H54 (cell line): ENCODE data around the gene NPAS2.

Experiments used
- DNase-seq: peaks from one replicate; pipeline ENCODE4 v3.0.0; 2011; ENCODE audit warnings: low spot score, mixed read lengths; ENCODE audit not compliant: insufficient read length
- FAIRE-seq: peaks from 3 replicates; lab custom pipeline; 2011; peaks lifted over from hg19 to GRCh38; lab: Jason Lieb, UNC
- POLR2A ChIP-seq: IDR thresholded peaks from 2 replicates; pipeline ENCODE4 v1.6.1; 2011; ENCODE audit warnings: low read depth, mild to moderate bottlenecking, low read length

The NPAS2 gene

DNA sequence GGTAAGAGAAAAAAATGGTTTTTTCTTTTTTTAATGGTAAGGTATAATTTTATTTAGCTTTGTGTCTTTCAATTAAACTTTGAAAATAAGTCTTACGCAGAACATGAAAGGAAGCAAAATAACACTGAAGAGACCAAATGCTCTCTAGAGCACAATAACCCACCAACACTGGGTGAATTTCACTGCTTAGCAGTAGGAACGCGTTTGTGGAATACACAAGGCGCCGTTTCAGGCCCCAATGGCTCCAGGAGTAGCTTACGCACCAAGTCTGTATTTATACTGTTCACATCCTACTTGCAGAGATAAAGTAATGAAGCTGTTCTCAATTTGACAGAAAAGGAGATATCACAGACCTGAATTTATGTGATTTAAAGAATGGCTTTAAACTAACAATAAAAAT, 205.6 kb downstream of the NPAS2 start:
- DNase-seq = no peak
- TF ChIP-seq POLR2A = no peak
- FAIRE-seq = no peak

DNA sequence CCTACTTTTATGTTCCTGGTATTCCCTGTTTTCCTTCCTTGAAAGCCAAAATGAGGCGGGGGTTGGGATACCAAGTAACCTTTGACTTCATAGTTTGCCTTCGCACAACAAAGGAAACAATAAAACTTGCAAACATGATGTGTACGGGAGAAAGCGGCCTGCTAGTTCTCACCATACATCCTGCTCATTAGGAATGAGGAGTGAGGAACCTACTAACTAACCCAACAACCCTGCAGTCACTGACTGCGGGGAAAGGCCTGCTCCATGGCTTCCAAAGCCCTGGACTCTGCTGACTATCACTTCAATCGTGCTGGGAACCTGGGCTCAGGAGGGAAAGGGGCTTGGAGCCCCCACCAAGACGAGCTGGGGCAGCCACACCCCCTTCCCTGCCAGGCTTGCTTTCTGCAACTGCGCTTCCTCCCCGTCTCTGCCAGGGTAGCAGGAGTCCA, 206.3 kb downstream of the NPAS2 start:
- TF ChIP-seq POLR2A = no peak
- DNase-seq (no peak), FAIRE-seq (no peak)

DNA sequence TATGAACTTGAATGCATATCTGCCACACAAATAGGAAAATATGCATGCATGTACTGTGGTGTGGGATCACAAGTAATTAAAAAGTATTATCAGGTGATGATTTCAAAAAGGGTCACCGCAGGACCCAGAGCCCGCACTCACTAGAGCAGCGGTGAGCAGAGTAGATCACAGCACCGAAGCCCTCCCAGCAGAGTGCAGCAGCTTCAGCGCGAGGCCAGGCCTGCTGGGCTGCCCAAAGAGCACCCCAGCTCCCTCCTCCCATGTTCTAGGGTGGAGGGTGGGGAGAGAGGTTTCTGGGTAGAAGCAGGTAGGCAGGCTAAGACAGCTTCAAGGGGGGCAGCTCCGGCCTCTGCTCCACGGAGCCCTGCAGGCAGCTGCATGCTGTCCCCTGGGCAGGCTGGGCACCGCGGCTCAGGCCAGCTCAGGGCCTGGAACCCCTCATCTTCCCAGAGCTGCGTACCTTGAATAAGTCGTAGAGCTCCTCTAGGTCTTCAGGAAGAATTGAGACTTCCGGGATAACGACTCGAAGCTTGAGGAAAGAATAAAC, 207.1 kb downstream of the NPAS2 start:
- DNase-seq (no peak), FAIRE-seq (no peak)
- TF ChIP-seq POLR2A = no peak

DNA sequence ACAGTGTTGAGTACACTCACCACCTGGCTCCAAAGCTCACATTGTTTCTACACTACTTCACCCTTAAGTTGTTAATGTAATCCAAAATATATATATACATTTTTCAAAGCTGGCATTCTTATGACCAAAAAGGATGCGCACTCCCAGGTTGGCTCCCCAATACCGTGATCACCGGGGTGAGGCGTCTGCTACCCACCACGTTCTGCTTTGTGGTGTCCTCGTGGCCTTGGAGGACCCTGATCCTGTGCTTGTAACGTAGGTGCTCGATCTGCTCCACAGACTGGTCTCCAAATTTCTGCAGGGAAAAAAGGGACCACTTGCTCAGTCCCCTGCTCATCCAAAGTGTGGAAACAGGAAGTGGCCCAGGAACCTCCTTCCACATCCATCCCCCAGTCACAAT, 207.9 kb downstream of the NPAS2 start:
- no peak for DNase-seq
- no peak for FAIRE-seq
- no peak for TF ChIP-seq POLR2A

DNA sequence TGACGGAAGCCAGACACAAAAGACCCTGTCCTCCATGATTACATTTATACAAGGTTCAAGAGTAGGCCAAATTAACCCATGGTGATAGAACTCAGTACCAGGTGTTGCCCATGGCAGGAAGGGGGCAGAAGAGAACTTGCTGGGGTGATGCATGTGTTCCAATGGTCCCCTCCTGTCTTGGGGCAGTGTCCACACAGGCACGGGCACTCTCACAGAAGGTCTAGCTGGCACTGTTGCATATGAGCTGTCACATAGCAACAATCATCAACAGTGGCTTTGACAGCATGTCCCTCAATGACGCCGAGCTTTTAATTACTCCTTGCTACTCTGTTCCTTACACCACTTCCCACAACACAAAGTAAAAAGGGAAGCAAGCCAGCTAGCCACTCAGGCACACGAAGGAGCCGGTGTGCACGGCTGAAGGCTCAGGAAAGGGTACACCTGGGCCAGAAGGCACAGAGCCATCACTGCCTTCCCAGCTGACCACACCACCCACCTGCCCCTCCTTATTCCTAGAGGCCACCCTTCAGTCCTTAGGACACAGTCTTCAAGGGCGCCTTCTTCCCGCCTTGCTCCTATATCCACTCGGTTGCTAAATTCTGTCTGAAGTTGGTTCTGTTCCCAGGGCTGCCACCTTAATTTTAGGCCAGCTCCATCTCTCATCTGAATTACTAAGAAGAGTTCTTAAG, 211.1 kb downstream of the NPAS2 start:
- FAIRE-seq (no peak), DNase-seq (no peak)
- TF ChIP-seq POLR2A = no peak

DNA sequence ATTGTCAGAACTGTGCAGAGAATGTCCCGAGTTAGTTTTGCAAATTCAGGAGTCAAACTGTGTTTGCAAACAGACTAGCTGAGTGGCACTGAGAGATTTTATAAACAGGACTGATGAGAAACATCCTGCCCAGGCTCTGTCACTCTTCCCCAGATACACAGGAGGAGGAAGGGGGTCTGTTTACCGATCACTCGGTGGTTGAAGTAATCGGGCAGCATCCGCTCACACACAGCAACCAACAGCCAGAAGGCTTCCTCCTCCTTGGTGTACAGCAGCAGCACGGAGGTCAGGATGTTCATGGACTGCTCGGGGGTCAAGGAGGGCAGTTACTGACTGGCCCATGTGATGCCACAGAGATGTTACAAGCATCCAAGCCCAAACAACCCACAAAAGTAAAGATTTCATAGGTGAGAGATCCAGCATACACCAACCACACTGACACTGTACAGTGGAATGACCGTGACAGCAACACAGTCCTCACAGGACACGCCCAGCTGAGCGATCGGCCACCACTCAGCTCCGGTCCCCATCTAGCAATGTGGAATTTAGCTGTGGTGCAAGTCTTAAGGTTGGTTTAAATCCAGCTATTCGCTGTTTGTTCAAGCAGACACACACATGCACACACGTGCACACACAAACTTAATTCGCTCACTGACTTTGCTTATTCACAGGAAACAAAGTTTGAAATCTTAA, 212.3 kb downstream of the NPAS2 start:
- no peak for TF ChIP-seq POLR2A
- DNase-seq (no peak), FAIRE-seq (no peak)

DNA sequence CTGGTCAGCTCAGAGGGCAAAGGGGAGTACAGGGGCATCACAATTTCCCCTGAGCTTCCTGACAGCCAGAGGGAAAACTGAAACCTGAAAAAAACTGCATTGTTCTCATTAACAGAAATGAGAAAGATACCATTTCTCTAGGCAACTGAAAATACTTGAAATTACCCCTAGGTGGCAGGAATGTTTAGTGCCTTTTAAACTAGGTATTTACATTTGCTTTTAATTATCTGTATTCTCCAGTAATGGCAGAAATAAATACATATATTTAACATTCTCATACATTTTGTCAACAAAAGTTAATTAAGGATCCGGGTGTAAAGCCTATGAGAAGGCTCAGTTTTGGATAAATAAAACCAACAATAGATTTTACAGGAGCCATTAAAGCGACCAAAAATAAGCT, 216.6 kb downstream of the NPAS2 start:
- FAIRE-seq (no peak), DNase-seq (no peak)
- TF ChIP-seq POLR2A = no peak

DNA sequence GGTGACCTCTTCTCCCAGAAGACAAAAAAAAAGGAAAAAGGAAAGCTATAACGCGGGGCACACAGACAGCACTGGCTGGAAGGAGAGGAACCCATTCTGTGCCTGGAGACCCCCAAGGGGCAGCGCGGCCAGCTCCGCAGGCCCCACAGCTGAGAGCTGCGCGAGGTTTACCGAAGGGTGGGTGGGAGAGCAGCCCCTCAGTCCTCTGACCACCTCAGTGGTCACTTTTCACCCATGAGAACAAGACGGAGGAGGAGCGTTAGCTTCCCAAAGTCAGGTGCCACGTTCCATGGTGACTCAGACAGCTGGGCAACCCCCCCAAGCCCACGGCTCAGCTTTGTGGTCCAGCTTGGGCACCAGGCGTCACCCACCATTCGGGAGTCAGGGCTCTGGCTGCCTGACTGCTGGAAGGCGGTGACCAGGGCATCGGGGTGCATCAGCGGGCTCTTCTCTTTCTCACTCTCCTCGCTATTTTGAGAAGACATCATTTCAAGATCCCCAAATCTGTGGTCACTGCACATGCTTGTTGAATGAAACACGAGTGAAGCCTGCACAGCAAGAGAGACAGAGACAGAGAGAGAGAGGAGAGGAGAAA, 217.3 kb downstream of the NPAS2 start:
- DNase-seq (no peak), FAIRE-seq (no peak)
- no peak for TF ChIP-seq POLR2A

DNA sequence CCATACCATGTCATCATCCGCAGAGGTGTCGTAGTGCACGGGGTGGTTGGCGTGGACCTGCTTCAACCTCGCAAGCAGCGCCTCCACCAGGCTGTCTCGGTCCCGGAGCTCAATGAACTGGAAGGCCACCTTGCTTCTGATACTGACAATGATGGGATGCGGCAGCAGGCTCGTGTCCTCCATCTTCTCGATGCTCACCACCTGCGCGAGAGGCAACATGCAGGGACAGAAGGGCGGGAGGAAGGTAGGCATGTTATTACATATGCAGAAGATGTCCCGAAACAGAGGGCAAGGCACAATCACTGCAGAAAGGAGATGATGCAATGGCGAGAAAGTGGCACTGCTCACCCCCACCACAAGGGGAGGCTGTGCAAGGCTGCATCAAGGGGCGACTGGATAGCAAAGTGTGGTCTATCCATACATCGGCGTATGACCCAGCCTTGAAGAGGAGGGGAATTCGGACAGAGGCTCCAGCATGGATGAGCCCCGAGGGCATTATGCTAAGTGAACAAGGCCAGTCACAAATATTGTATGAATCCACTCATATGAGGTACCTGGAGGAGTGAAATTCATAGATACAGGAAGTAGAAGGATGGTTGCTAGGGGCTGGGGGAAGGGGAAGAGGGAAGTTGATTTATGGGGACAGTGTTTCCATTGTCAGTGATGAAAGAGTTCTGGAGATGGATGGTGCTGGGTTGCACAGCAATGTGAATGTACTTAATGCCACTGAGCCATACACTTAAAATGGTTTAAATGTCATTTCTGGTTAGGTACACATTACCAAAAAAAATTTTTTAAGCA, 218.7 kb downstream of the NPAS2 start:
- TF ChIP-seq POLR2A = no peak
- no peak for DNase-seq
- no peak for FAIRE-seq

DNA sequence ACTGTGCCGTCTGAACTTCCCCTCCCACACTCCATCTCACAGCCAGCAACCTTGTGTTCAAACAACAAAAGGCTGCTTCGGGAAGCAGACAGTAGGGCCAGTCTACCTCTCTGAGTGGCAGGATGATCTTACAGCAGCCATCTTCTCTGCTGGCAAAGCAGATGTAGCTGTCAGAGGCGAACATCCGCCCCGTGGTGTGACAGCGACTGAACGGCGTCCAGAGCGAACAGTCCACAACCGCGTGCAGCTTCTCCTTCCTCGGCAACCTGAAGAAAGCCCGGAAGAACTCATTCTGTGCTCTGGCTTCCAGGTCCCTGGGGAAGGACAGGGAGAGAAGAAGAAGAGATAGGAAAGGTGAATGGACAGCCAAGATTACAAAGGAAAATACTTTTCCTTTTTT, 220.1 kb downstream of the NPAS2 start:
- no peak for FAIRE-seq
- DNase-seq = no peak
- no peak for TF ChIP-seq POLR2A

DNA sequence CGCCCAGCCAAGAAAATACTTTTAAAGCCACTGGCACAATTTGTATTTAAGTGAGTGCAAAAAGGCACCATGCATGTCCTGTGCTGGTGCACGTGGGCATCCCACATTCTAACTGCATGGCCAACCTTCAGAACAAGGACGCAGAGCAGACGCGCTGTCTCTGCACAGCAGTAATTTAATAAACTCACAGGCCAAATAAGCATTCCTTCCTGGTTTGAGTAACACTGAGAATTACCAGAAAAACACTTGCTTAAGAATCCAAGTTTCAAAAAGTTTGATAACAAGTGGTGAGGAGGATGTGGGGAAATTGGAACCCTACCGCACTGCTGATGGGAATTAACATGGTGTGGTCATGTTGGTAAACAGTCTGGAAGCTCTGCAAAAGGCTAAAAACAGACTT, 220.8 kb downstream of the NPAS2 start:
- no peak for TF ChIP-seq POLR2A
- DNase-seq = no peak
- FAIRE-seq = no peak

DNA sequence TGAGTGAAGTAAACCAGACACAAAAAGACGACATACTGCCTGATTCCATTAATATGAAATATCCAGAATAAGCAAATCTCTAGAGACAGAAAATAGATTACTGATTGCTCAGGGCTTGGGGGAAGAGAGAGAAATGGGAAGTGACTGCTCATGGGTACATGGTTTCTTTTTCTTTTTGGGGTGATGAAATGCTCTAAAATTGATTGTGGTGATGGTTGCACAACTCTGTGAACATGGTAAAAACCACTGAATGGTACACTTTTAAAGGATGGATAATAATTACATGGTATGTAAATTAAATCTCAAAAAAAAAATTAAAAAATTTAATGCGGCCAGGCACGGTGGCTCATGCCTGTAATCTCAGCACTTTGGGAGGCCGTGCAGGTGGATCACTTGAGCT, 221.5 kb downstream of the NPAS2 start:
- TF ChIP-seq POLR2A = no peak
- no peak for FAIRE-seq
- DNase-seq = no peak

DNA sequence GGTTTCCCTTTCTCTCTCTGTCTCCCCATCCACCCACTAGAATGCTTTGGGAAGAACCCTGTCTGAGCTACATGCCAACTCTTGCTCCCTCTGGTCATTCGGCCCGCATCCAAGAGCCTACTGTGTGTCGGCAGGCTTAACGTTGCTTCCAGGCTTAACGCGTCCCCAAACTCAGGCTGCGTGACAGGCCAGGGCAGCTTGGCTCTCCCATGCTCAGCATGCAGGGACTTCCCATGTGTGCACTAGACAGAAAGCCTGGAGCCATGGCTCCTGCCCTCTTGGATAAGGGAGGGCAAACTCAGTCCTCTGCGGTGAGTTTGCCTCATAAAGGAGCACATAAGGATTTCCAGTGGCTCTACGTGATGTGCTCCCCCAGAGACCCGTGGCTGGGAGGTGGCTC, 225.4 kb downstream of the NPAS2 start:
- DNase-seq = no peak
- FAIRE-seq = no peak
- no peak for TF ChIP-seq POLR2A
